GM19239 (cell line): ENCODE results near the gene SCART1.
"Not testable (repeated sequence)": the region's sequence is repeated elsewhere in the genome, so short reads cannot be mapped to it uniquely, and the experiment has no call there.

Experiments used
- DNase-seq: peaks from one replicate; pipeline ENCODE4 v3.0.0; 2011; ENCODE audit warnings: low spot score; ENCODE audit not compliant: insufficient read length
- FAIRE-seq: peaks from 2 replicates; lab custom pipeline; 2011; peaks lifted over from hg19 to GRCh38; lab: Jason Lieb, UNC

The SCART1 gene

GRCh38 chr10:133509700-133510099 is 56.0 kb downstream of the SCART1 start:
- DNase-seq: no peak
- no peak for FAIRE-seq

DNA sequence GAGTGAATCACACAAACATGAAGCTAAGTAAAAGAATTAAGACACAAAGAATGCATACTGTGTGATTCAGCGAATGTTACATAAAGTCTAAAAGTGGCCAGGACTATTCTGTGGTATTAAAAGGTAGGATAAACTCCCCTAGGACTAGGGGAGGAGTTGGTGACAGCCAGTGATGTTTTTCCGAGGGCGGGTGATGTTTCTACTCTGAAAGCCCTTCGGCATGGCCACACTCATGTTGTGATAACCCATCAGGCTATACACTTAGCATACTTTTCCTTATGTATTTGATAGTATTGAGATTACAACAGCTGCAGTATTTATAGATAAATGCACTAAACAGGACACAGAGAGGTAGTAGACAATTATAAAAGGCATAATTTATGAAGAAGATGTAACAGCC is 57.7 kb downstream of the SCART1 start:
- no peak for FAIRE-seq
- DNase-seq: no peak

DNA sequence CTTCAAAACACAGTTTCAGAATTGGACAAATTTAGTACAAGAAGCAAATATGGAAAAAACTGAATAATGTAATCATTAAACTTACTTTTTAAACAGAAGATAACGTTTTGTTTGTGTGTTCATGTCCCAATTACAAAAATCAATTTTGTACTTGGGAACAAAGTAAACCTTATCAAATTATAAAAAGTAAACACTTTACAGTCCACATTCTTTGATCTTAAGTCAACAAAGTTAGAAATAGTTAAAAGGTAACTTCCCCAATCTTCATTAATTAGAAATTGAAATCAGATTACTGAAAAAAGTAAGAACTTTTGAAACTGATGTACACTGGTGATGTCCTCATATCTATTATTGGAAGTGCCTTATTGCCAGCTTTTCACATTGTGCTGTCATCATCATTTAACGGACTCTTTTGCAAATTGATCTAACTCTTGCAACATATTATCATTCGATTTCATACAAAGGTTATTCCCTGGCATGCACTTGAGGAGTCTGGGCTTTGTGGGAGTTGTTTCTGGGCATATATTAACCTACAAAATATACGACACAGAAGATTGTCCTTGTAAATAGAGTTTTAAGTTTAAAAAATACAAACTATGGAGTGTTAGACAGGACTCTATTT is 58.3 kb downstream of the SCART1 start:
- FAIRE-seq: no peak
- no peak for DNase-seq

- DNase-seq (no peak), FAIRE-seq (no peak)
These were observed 61.7 kb downstream of the SCART1 start for GRCh38 chr10:133515471-133515870.

DNA sequence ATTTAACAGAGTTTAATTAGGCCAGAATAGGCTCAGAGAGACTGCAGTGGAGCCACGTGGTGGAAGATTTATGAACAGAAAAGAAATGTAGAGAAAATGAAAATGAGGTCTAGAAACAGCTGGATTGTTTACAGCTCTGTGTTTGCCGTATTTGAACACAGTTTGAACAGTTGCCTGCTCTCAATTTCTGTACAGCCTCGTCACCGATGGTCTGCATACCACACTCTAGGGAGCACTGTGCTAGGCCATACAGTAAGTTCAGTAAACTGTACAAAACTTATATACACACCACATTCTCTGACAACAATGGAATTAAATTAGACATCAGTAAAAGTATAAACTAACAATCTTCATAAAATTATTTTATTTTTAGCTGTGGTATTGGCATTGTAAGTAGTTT is 62.3 kb downstream of the SCART1 start:
- DNase-seq (no peak), FAIRE-seq (no peak)

GRCh38 chr10:133518517-133518916 is 64.8 kb downstream of the SCART1 start:
- FAIRE-seq, DNase-seq: not testable (repeated sequence)
